CD4-positive, alpha-beta T cell treated with Interleukin-15 for 1 hour (primary cell): ENCODE measurements around the gene FAM149B1.

Experiments
- DNase-seq: peaks from one replicate; pipeline ENCODE4 v3.0.0-alpha.2; 2020

FAM149B1 gene

GRCh38 chr10:73293461-73293860 is 125.5 kb downstream of the FAM149B1 start:
- DNase-seq: no peak
